ENCODE measurements around the gene RPGRIP1L. TPM values are rescaled to one million over a fixed set of nuclear protein-coding genes. Genes with fewer than 3 reads are reported as not detected.

The RPGRIP1L gene
- total and polyA plus RNA-seq, 12 donors = 2.6 to 11.6 (median 6.6) TPM

DNA sequence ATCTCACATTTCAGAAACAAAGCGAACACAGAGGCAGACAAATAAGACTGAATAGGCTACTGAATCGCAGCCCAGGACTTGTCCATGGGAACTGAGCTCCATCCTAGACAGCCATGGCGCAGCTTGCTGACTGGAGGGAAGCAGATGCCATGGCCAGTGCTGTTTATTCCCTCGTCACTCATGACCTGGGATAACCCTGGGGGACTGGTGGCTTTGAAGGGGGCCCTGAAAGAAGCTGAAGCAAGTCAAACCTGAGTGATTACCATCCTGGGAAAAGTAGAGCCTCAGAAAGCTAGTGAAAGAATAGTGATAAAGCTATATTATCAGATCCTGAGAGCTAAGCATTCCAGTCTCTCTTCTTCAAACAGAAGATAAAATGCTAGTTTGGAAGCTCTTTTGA lies 94.1 kb downstream of the RPGRIP1L start:
- intact Hi-C loops (cut with DNase I) = no loop called here
- H3K36me3 ChIP-seq (replicated peaks in 1 of 2) = no peaks in the 10 kb centered on the region
- no peak overlapping the region for H3K27ac ChIP-seq
- no peaks in the 10 kb centered on the region for H3K4me1 ChIP-seq (replicated peaks in 1 of 2)
- H3K27me3 ChIP-seq = no peaks in the 10 kb centered on the region
- H3K9me3 ChIP-seq (replicated peaks in 1 of 3) = no peaks in the 10 kb centered on the region
- H3K4me3 ChIP-seq = no peak overlapping the region
- DNase-seq = no peak
- 97 to 100% (median 99%) methylated on average over 4 of the region's 4 CpGs for WGBS, 4 donors
- no peak for TF ChIP-seq POLR2A (IDR thresholded peaks at IDR 0.05)
- TF ChIP-seq, protein P1, sequence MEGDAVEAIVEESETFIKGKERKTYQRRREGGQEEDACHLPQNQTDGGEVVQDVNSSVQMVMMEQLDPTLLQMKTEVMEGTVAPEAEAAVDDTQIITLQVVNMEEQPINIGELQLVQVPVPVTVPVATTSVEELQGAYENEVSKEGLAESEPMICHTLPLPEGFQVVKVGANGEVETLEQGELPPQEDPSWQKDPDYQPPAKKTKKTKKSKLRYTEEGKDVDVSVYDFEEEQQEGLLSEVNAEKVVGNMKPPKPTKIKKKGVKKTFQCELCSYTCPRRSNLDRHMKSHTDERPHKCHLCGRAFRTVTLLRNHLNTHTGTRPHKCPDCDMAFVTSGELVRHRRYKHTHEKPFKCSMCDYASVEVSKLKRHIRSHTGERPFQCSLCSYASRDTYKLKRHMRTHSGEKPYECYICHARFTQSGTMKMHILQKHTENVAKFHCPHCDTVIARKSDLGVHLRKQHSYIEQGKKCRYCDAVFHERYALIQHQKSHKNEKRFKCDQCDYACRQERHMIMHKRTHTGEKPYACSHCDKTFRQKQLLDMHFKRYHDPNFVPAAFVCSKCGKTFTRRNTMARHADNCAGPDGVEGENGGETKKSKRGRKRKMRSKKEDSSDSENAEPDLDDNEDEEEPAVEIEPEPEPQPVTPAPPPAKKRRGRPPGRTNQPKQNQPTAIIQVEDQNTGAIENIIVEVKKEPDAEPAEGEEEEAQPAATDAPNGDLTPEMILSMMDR (IDR thresholded peaks at IDR 0.05) = no peak

GRCh38 chr16:53608094-53608493 lies 95.6 kb downstream of the RPGRIP1L start:
- intact Hi-C loops (cut with DNase I) = no loop called here
- H3K36me3 ChIP-seq (replicated peaks in 1 of 2) = no peaks in the 10 kb centered on the region

GRCh38 chr16:53605831-53606400 lies 97.7 kb downstream of the RPGRIP1L start:
- H3K9me3 ChIP-seq (replicated peaks in 1 of 3) = no peaks in the 10 kb centered on the region
- no peak for DNase-seq
- intact Hi-C loops (cut with DNase I) = no loop called here
- H3K27me3 ChIP-seq = no peaks in the 10 kb centered on the region
- no peaks in the 10 kb centered on the region for H3K4me1 ChIP-seq (replicated peaks in 1 of 2)
- no peaks in the 10 kb centered on the region for H3K36me3 ChIP-seq (replicated peaks in 1 of 2)
- 91 to 100% (median 95%) methylated on average over 2 of the region's 2 CpGs for WGBS, 4 donors
- no peak for TF ChIP-seq POLR2A (IDR thresholded peaks at IDR 0.05)
- TF ChIP-seq, protein P1 (IDR thresholded peaks at IDR 0.05) = no peak
- H3K27ac ChIP-seq = no peak overlapping the region
- no peak overlapping the region for H3K4me3 ChIP-seq

More at GRCh38 chr16:53608094-53608493, 95.6 kb downstream of the RPGRIP1L start:
- WGBS, 4 donors = 88 to 98% (median 94%) methylated on average over 2 of the region's 2 CpGs
- H3K4me1 ChIP-seq (replicated peaks in 1 of 2) = no peaks in the 10 kb centered on the region
- H3K27me3 ChIP-seq = no peaks in the 10 kb centered on the region
- H3K27ac ChIP-seq = no peak overlapping the region
- TF ChIP-seq, protein P1 (IDR thresholded peaks at IDR 0.05) = no peak
- no peak for TF ChIP-seq POLR2A (IDR thresholded peaks at IDR 0.05)
- H3K9me3 ChIP-seq (replicated peaks in 1 of 3) = no peaks in the 10 kb centered on the region
- DNase-seq = no peak
- H3K4me3 ChIP-seq = no peak overlapping the region

- Histone ChIP-seq H3K4me1 (replicated peaks in 1 of 2) (no peaks in the 10 kb centered on the region), H3K4me3 (no peak overlapping the region), H3K36me3 (replicated peaks in 1 of 2) (no peaks in the 10 kb centered on the region), H3K9me3 (replicated peaks in 1 of 3) (no peaks in the 10 kb centered on the region), H3K27me3 (no peaks in the 10 kb centered on the region), H3K27ac (no peak overlapping the region)
- intact Hi-C loops (cut with DNase I) = no loop called here
- no peak for TF ChIP-seq POLR2A (IDR thresholded peaks at IDR 0.05)
- TF ChIP-seq, protein P1 (IDR thresholded peaks at IDR 0.05) = no peak
- no peak for DNase-seq
- WGBS, 4 donors = 94 to 96% (median 95%) methylated on average over 10 of the region's 10 CpGs
Observed at GRCh38 chr16:53605356-53605755, 98.3 kb downstream of the RPGRIP1L start.

Measured in adrenal gland (tissue), 12 donors.